HepG2 (cell line): ENCODE data around the gene ETS2.

Source experiments
- CTCF ChIP-seq: sonication (generic); formaldehyde crosslinking; IDR thresholded peaks from 2 replicates; pipeline ENCODE4 v1.5.0; 2020; ENCODE audit warnings: mild to moderate bottlenecking, missing genetic modification reagents, moderate library complexity
- IRX3 ChIP-seq: sonication (generic); formaldehyde crosslinking; IDR thresholded peaks from 2 replicates; pipeline ENCODE4 v1.8.1; 2023; ENCODE audit warnings: mild to moderate bottlenecking, low read depth, missing genetic modification reagents, borderline replicate concordance
- ZNF362 ChIP-seq: sonication (generic); formaldehyde crosslinking; IDR thresholded peaks from 2 replicates; pipeline ENCODE4 v1.4.0; 2020; ENCODE audit warnings: missing genetic modification reagents, mild to moderate bottlenecking, borderline replicate concordance
- ZNF414 ChIP-seq: sonication (generic); formaldehyde crosslinking; IDR thresholded peaks from 2 replicates; pipeline ENCODE4 v1.5.0; 2020; ENCODE audit warnings: missing genetic modification reagents
- ZNF672 ChIP-seq: sonication (generic); formaldehyde crosslinking; IDR thresholded peaks from 2 replicates; pipeline ENCODE4 v1.8.1; 2022; ENCODE audit warnings: missing genetic modification reagents

- no peak for TF ChIP-seq IRX3 (CRISPR knock-in tag)
- TF ChIP-seq ZNF414 (CRISPR knock-in tag): no peak
- no peak for TF ChIP-seq CTCF (CRISPR knock-in tag)
- no peak for TF ChIP-seq ZNF362 (CRISPR knock-in tag)
- no peak for TF ChIP-seq ZNF672 (CRISPR knock-in tag)
These were observed 2.6 kb upstream of the ETS2 start for GRCh38 chr21:38803075-38803660.
